ENCODE measurements around the gene ARHGAP6.

DNA sequence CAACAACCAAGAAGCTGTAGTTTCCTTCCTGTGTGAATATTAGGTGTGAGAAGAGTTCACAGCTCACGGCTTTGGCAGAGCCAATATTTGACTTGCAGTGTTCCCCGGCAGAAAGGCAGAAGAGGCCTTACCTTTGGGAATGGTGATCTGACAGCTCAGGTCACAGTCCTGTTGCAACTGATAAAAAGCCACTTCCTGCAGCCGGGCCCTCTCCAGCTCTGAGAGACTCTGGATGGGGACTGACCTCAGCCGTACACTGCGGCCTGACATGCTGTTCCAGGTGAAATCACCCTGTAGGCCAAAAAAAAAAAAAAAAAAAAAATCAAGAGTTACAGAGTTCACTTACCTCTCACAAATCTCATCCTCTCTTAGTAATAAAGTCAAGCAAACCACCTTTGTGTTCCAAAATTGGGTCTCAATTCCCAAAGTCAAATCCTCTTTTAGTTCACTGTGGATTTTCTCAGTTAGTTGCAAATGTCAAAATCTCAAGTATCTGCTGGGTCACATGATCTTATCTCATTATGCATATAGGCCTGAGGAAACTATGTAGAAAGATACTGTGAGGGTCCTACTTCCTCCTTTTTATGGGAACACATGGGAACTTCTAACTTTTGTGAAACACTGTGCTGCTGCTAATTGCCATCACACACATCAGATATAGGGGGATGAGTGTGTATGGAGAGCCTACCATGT lies 411.2 kb downstream of the ARHGAP6 start:
- TF ChIP-seq ARNTL (CRISPR knock-in tag; IDR thresholded peaks at IDR 0.05; ENCODE audit: borderline replicate concordance, low read depth) (no peak), ZFP30 (CRISPR knock-in tag; IDR thresholded peaks at IDR 0.05) (no peak)
